SU-DHL-6 (cell line): ENCODE results near the gene SYCP3.

Experiments used
- H2AFZ ChIP-seq: fragments of 200-600 bp; sonication (generic); 2 replicates; pipeline ENCODE4 v1.6.1; 2014; ENCODE audit warnings: low read depth, mild to moderate bottlenecking, moderate library complexity, mixed read lengths, antibody characterized with exemption, low read length; ENCODE audit not compliant: severe bottlenecking
- H3F3A ChIP-seq: fragments of 200-600 bp; shearing (Covaris generic); 2 replicates; pipeline ENCODE4 v1.6.0; 2016; ENCODE audit warnings: antibody characterized with exemption, mild to moderate bottlenecking; ENCODE audit not compliant: insufficient read depth
- H3K27ac ChIP-seq: fragments of 200-600 bp; sonication (generic); 2 replicates; pipeline ENCODE4 v1.5.1; 2016; ENCODE audit warnings: low read depth, mild to moderate bottlenecking, low read length, moderate library complexity, mixed read lengths
- H3K27me3 ChIP-seq: fragments of 200-600 bp; sonication (generic), shearing (Covaris generic); 2 replicates; pipeline ENCODE4 v1.6.0; 2014; ENCODE audit warnings: mild to moderate bottlenecking, low read length
- H3K36me3 ChIP-seq: fragments of 200-600 bp; sonication (generic); 2 replicates; pipeline ENCODE4 v1.6.1; 2014; ENCODE audit warnings: mild to moderate bottlenecking, low read length, mixed read lengths
- H3K4me2 ChIP-seq: fragments of 300-600, 200-600 bp; shearing (Covaris generic), sonication (generic); 2 replicates; pipeline ENCODE4 v1.6.0; 2014; ENCODE audit warnings: low read length, low read depth, mild to moderate bottlenecking; ENCODE audit not compliant: poor library complexity, severe bottlenecking
- H3K4me3 ChIP-seq: fragments of 200-600 bp; sonication (generic); 2 replicates; pipeline ENCODE4 v1.5.1; 2014; ENCODE audit warnings: antibody characterized with exemption, low read length, mild to moderate bottlenecking, mixed read lengths; ENCODE audit not compliant: insufficient read depth, poor library complexity, severe bottlenecking
- H3K79me2 ChIP-seq: fragments of 200-600 bp; sonication (generic); 2 replicates; pipeline ENCODE4 v1.6.1; 2014; ENCODE audit warnings: mild to moderate bottlenecking, low read length, moderate library complexity; ENCODE audit not compliant: insufficient read depth
- H3K9ac ChIP-seq: fragments of 200-600 bp; sonication (generic); 2 replicates; pipeline ENCODE4 v1.7.0; 2014; ENCODE audit warnings: mild to moderate bottlenecking, low read length
- H3K9me2 ChIP-seq: fragments of 200-600 bp; sonication (generic); replicated peaks from 2 replicates; pipeline ENCODE4 v1.6.1; 2014; ENCODE audit warnings: low read length; ENCODE audit not compliant: insufficient read depth
- H3K9me3 ChIP-seq: fragments of 200-600 bp; sonication (generic); 2 replicates; pipeline ENCODE4 v1.6.1; 2014; ENCODE audit warnings: low read length, mixed read lengths; ENCODE audit not compliant: insufficient read depth
- H4K20me1 ChIP-seq: fragments of 200-600 bp; sonication (generic); 2 replicates; pipeline ENCODE4 v1.6.1; 2014; ENCODE audit warnings: low read depth, mild to moderate bottlenecking, antibody characterized with exemption, low read length, moderate library complexity, mixed read lengths
- EZH2phosphoT487 ChIP-seq: fragments of 200-600 bp; sonication (generic), shearing (Covaris generic); conservative IDR thresholded peaks from 2 replicates; pipeline ENCODE4 v1.6.1; 2018; ENCODE audit warnings: mild to moderate bottlenecking, antibody characterized with exemption, low read length, moderate library complexity, mixed read lengths
- TF ChIP-seq, protein P1 (sequence below): fragments of 200-600 bp; sonication (generic); IDR thresholded peaks from one replicate; pipeline ENCODE4 v1.5.1; 2017; ENCODE audit warnings: antibody characterized with exemption, mild to moderate bottlenecking, low read length, moderate library complexity; ENCODE audit not compliant: insufficient read depth, poor library complexity, severe bottlenecking

SYCP3 gene

DNA sequence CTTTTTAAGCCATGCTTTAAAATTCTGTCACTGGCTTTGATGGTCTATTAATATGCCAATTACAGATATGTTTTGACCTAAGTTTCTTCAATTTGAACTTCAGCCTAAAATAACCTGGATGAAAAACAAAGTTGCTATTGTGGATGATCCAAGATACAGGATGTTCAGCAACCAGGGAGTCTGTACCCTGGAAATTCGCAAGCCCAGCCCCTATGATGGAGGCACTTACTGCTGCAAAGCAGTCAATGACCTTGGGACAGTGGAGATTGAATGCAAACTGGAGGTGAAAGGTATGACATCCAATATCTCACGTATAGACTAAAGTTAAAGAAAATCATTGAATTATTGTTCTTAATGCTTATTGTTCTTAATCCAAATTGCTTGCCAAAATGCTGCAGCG lies 59.0 kb downstream of the SYCP3 start:
- no peak overlapping the region for H3K4me2 ChIP-seq
- no peaks in the 10 kb centered on the region for H3K36me3 ChIP-seq
- H3K9me3 ChIP-seq: no peaks in the 10 kb centered on the region
- H3K9me2 ChIP-seq: no peaks in the 10 kb centered on the region
- H2AFZ ChIP-seq: no peak overlapping the region
- H3F3A ChIP-seq: no peaks in the 10 kb centered on the region
- H3K9ac ChIP-seq: no peak overlapping the region
- H3K27me3 ChIP-seq: no peaks in the 10 kb centered on the region
- H3K79me2 ChIP-seq: no peaks in the 10 kb centered on the region
- no peak for TF ChIP-seq EZH2phosphoT487
- TF ChIP-seq, protein P1, sequence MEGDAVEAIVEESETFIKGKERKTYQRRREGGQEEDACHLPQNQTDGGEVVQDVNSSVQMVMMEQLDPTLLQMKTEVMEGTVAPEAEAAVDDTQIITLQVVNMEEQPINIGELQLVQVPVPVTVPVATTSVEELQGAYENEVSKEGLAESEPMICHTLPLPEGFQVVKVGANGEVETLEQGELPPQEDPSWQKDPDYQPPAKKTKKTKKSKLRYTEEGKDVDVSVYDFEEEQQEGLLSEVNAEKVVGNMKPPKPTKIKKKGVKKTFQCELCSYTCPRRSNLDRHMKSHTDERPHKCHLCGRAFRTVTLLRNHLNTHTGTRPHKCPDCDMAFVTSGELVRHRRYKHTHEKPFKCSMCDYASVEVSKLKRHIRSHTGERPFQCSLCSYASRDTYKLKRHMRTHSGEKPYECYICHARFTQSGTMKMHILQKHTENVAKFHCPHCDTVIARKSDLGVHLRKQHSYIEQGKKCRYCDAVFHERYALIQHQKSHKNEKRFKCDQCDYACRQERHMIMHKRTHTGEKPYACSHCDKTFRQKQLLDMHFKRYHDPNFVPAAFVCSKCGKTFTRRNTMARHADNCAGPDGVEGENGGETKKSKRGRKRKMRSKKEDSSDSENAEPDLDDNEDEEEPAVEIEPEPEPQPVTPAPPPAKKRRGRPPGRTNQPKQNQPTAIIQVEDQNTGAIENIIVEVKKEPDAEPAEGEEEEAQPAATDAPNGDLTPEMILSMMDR: no peak
- H3K4me3 ChIP-seq: no peak overlapping the region
- H3K27ac ChIP-seq: no peak overlapping the region
- no peaks in the 10 kb centered on the region for H4K20me1 ChIP-seq
